Gastroesophageal sphincter (tissue), 3 donors: ENCODE measurements around the gene CLIP2.

Experiments
- POLR2A ChIP-seq, 2 donors: fragments of 450-650 bp; IDR thresholded peaks; one replicate each; pipeline ENCODE4 v1.6.1; 2017; ENCODE audit warnings: antibody characterized with exemption in 2 of 2, mild to moderate bottlenecking in 2 of 2, moderate library complexity in 1 of 2
- TF ChIP-seq, protein P1 (sequence below), 4 experiments: fragments of 200-600 bp in 2 of 4; fragments of 450-650 bp in 2 of 4; sonication (generic) in 1 of 4; IDR thresholded peaks; one replicate each; pipeline ENCODE4 v1.5.1; 2017 to 2019; ENCODE audit warnings: antibody characterized with exemption in 4 of 4, mild to moderate bottlenecking in 2 of 4, moderate library complexity in 2 of 4

DNA sequence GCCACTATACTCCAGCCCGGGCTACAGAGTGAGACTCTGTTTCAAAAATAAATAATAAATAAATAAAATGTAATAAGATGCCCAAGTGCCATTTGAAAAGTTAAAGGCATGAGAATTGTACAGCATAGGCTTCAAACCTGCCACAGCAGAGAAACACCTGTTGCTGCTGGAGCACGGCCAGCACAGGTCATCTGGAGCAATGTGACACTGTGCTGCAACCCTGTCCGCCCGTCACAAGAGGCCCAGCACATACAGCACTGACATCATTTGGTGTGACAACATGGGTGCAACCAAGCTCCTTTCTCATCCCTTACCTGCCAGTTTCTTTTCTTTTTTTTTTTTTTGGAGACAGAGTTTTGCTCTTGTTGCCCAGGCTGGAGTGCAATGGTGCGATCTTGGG lies 36.3 kb upstream of the CLIP2 start:
- TF ChIP-seq, protein P1, sequence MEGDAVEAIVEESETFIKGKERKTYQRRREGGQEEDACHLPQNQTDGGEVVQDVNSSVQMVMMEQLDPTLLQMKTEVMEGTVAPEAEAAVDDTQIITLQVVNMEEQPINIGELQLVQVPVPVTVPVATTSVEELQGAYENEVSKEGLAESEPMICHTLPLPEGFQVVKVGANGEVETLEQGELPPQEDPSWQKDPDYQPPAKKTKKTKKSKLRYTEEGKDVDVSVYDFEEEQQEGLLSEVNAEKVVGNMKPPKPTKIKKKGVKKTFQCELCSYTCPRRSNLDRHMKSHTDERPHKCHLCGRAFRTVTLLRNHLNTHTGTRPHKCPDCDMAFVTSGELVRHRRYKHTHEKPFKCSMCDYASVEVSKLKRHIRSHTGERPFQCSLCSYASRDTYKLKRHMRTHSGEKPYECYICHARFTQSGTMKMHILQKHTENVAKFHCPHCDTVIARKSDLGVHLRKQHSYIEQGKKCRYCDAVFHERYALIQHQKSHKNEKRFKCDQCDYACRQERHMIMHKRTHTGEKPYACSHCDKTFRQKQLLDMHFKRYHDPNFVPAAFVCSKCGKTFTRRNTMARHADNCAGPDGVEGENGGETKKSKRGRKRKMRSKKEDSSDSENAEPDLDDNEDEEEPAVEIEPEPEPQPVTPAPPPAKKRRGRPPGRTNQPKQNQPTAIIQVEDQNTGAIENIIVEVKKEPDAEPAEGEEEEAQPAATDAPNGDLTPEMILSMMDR (IDR thresholded peaks at IDR 0.05) = no peak
- no peak for TF ChIP-seq POLR2A (IDR thresholded peaks at IDR 0.05)
